Kidney (tissue), 14 donors: ENCODE results near the gene GALR2. TPM values are rescaled to one million over a fixed set of nuclear protein-coding genes. Genes with fewer than 3 reads are reported as not detected.

Source experiments
- DNase-seq, 5 donors: peaks; one replicate each; pipeline ENCODE4 v3.0.0-alpha.2; 2013 to 2020
- FAIRE-seq: peaks from 2 replicates; lab custom pipeline; 2012; peaks lifted over from hg19 to GRCh38; lab: Jason Lieb, UNC
- H3K27ac ChIP-seq, 2 donors: one replicate each; pipeline ENCODE4 v1.7.0; 2013; ENCODE audit warnings: low read depth in 2 of 2, low read length in 2 of 2, inconsistent platforms in 1 of 2
- H3K27me3 ChIP-seq: one replicate; pipeline ENCODE4 v1.7.1; 2013; ENCODE audit warnings: low read length, inconsistent platforms; ENCODE audit not compliant: control insufficient read depth, insufficient read depth
- H3K36me3 ChIP-seq, 3 donors: one replicate each; pipeline versions ENCODE4 v1.7.0 to v1.7.1; 2013; ENCODE audit warnings: low read length in 3 of 3, control low read depth in 1 of 3, inconsistent platforms in 1 of 3; ENCODE audit not compliant: insufficient read depth in 3 of 3, control insufficient read depth in 2 of 3
- H3K4me1 ChIP-seq, 3 donors: one replicate each; pipeline versions ENCODE4 v1.7.0 to v1.7.1; 2013; ENCODE audit warnings: low read length in 3 of 3, inconsistent platforms in 1 of 3, low read depth in 1 of 3; ENCODE audit not compliant: control insufficient read depth in 2 of 3, insufficient read depth in 2 of 3
- H3K4me3 ChIP-seq, 3 donors: one replicate each; pipeline versions ENCODE4 v1.7.0 to v1.8.1; 2013; ENCODE audit warnings: low read length in 3 of 3, control low read depth in 1 of 3, inconsistent platforms in 1 of 3
- H3K9ac ChIP-seq, 3 donors: one replicate each; pipeline versions ENCODE4 v1.7.0 to v1.7.1; 2013; ENCODE audit warnings: low read length in 3 of 3, control low read depth in 1 of 3, inconsistent platforms in 1 of 3
- H3K9me3 ChIP-seq, 3 donors: one replicate each; pipeline versions ENCODE4 v1.7.0 to v1.7.1; 2013; ENCODE audit warnings: low read length in 3 of 3, control low read depth in 1 of 3, inconsistent platforms in 1 of 3; ENCODE audit not compliant: control insufficient read depth in 2 of 3, insufficient read depth in 1 of 3
- intact Hi-C: fragments of 100-400 bp; cut with DNase I; formaldehyde crosslinking; loops from one replicate; pipeline ENCODE4 v1.11.1; 2022
- polyA plus RNA-seq: library from polyadenylated mRNA; stranded (reverse); fragments of 350-450 nt; fragmentation: Illumina TruSeq; extraction: RNeasy Lipid Tissue Mini Kit (QIAGEN cat#74804); gene quantifications from one replicate; pipeline ENCODE4 v1.2.3, GENCODE V29; 2014; ENCODE audit warnings: low read depth, low replicate concordance; ENCODE audit not compliant: insufficient read depth
- total RNA-seq: library from RNA; stranded (reverse); fragmentation: NEBNext Ultra II Directional; extraction: Animal tissue kit (Norgen Biotek cat#: 25700); gene quantifications from one replicate; pipeline ENCODE4 v1.2.1, GENCODE V29; 2021
- TF ChIP-seq, protein P1 (sequence below): IDR thresholded peaks from 3 replicates; pipeline ENCODE4 v1.5.1; 2012; ENCODE audit warnings: mild to moderate bottlenecking, moderate library complexity, borderline replicate concordance; ENCODE audit not compliant: insufficient read depth; ENCODE audit errors: extremely low read depth
- donor health status: control.
- donor health status: control.
- donor health status: control.
- donor health status: control.
- donor health status: control.
- donor health status: DM: yes; HTN: yes; CAD: no.
- donor health status: Normal renal cell carcinoma (clear cell type).

GALR2 gene
- total and polyA plus RNA-seq, 2 donors from 2014 or later: not detected

DNA sequence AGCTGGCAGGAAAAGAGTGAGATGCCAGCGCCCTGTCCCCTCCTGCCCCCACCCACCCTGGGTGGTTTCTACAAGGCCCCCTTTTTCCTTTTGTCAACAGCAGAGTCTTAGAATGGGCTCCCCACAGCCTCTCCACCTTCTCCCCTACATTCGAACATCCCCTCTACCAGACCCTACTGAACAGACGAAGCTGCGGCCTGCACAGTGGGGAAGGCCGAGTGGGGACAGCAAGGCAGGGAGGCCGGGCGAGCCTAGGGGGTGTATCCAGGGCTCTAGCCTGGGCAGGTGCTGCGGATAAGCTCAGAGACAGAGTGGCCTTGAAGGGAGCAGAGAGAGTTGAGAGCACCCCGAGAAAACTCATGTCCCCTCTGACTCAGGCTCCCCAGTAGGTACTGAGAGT is 11.8 kb downstream of the GALR2 start:
- Histone ChIP-seq H3K4me1 (no peaks in the 10 kb centered on the region), H3K27ac (no peak overlapping the region), H3K27me3 (no peaks in the 10 kb centered on the region), H3K4me3 (no peak overlapping the region), H3K9ac (no peak overlapping the region), H3K36me3 (peaks cover 3 to 43% (median 31%) of the 10 kb centered on the region in 3 donors), H3K9me3 (no peaks in the 10 kb centered on the region)
- TF ChIP-seq, protein P1, sequence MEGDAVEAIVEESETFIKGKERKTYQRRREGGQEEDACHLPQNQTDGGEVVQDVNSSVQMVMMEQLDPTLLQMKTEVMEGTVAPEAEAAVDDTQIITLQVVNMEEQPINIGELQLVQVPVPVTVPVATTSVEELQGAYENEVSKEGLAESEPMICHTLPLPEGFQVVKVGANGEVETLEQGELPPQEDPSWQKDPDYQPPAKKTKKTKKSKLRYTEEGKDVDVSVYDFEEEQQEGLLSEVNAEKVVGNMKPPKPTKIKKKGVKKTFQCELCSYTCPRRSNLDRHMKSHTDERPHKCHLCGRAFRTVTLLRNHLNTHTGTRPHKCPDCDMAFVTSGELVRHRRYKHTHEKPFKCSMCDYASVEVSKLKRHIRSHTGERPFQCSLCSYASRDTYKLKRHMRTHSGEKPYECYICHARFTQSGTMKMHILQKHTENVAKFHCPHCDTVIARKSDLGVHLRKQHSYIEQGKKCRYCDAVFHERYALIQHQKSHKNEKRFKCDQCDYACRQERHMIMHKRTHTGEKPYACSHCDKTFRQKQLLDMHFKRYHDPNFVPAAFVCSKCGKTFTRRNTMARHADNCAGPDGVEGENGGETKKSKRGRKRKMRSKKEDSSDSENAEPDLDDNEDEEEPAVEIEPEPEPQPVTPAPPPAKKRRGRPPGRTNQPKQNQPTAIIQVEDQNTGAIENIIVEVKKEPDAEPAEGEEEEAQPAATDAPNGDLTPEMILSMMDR: no peak
- FAIRE-seq (no peak), DNase-seq (peak in 1 of 5 donors; percentile 51)
- intact Hi-C loops: no loop called here

DNA sequence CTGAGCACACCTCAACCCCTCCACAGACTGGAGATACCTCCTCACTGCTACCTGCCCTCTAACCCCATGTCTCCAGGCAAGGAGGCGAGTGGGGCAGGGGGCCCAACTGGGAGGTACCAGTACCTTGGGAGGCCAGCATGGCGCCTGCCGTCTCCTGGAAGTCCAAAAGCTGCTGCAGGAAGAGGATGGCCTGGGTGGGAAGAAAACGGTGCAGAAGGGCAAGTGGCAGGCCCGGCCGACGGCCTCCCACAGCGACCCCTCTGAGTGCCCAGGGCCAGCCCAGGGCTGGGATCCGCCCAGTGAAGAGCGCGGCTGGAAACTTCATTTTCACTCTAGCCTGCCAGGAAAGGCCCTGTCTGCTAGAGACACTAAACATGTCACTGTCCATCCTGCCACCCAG is 12.9 kb downstream of the GALR2 start:
- peaks cover 3 to 48% (median 32%) of the 10 kb centered on the region in 3 donors for H3K36me3 ChIP-seq

DNA sequence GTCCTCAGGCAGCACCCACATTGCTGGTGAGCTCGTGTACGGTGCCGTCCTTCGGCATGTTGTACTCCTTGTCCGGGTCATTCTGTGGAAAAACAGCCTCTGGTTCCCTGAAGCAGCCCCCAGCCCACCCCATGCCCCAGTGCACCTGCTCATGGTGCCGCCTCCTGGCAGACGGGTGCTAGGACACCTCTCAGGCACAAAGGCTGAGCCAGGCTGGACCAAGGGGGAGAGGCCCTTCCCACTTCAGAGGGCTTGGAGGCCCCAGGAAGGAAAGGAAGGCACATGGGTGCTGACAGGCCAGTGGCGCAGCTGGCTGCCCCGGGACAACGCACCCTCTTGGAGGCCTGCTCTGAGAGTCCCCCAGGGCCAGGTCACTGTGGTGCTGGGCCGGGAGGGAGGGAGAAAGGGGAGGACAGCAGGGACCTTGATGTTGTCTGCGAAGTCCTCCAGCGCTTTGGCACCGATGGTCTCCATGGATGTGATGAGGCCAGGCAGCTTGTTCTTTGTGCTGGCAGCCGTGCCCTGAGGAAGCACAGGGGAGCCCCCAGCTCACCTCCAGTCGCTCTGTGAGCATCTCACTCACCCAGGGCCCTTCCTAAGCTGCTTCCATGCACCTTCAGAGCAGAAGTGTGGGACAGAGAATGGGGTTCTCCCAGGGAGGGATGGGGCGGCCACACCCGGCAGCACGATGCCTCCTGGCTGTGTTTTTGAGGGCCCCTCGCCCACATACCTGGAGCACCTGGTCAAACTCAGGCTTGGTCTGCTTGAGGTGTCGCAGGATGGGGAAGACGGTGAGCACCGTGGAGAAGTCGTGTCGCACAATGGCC is 13.7 kb downstream of the GALR2 start:
- TF ChIP-seq, protein P1: no peak
- Histone ChIP-seq H3K9me3 (no peaks in the 10 kb centered on the region), H3K27me3 (no peaks in the 10 kb centered on the region), H3K36me3 (peaks cover 3 to 53% (median 34%) of the 10 kb centered on the region in 3 donors), H3K27ac (no peak overlapping the region), H3K4me1 (no peaks in the 10 kb centered on the region), H3K4me3 (no peak overlapping the region), H3K9ac (no peak overlapping the region)
- intact Hi-C loops: no loop called here
- DNase-seq (no peak), FAIRE-seq (no peak)

More for the DNA sequence above, 12.9 kb downstream of the GALR2 start:
- intact Hi-C loops: no loop called here
- Histone ChIP-seq H3K9me3 (no peaks in the 10 kb centered on the region), H3K4me3 (no peak overlapping the region), H3K9ac (no peak overlapping the region), H3K27me3 (no peaks in the 10 kb centered on the region), H3K27ac (no peak overlapping the region), H3K4me1 (no peaks in the 10 kb centered on the region)
- FAIRE-seq: no peak
- no peak for DNase-seq
- TF ChIP-seq, protein P1: no peak
